Retinal pigment epithelial cell (primary cell): ENCODE measurements around the gene ARHGEF38.

ENCODE experiments used
- DNase-seq: peaks from one replicate; pipeline ENCODE4 v3.0.0-alpha.2; 2010; ENCODE audit warnings: low read depth
- H3K4me3 ChIP-seq: 2 replicates; pipeline ENCODE4 v1.5.1; 2011; ENCODE audit warnings: mild to moderate bottlenecking, low read length, control low read depth, moderate library complexity
- CTCF ChIP-seq: conservative IDR thresholded peaks from 2 replicates; pipeline ENCODE4 v1.5.1; 2011; ENCODE audit warnings: low read depth, low read length, control low read depth, inconsistent platforms

The ARHGEF38 gene

GRCh38 chr4:105556206-105556605, 3.8 kb downstream of the ARHGEF38 start:
- DNase-seq: no peak
- no peak overlapping the region for H3K4me3 ChIP-seq
- TF ChIP-seq CTCF: no peak

DNA sequence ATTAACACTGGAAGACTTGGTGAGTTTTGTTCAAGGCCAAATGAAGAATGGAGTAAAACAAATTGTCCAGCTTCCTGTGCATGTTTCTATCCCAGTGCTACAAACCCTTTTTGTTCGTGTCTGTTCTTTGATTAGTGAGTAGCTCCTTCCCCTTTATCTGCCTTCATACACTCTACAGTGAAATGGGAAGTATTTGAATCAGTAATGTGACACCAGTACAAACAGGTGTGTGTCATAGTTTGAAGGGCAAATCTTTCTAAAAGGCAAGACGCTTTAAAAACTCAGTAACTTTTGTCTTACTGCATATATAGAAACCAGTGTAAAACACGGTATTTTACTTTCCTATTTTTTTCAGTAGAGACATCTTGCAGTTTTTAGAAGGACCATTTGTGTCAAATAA, 5.9 kb downstream of the ARHGEF38 start:
- DNase-seq: no peak
- no peak for TF ChIP-seq CTCF
- H3K4me3 ChIP-seq: no peak overlapping the region

DNA sequence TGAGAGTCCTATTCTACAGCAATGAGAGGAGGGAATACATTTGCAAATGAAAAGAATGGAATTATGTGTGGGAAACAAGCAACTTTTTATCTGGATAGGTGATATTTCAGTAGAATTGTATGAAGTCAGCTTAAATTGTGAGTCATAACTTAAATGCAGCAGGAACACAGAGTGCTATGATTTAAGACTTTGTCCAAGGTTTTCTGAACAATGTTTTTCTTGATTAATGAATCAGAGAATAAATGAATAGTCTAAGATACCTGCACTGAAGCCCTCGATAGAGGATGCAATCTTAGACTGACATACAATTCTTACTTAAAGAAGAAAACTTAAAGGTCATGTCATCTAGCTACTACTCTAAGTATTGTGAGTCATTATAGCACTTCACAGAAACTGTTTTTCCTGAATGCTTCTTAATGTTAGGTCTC, 8.0 kb downstream of the ARHGEF38 start:
- no peak for DNase-seq
- no peak for TF ChIP-seq CTCF
- no peak overlapping the region for H3K4me3 ChIP-seq

- no peak overlapping the region for H3K4me3 ChIP-seq
- DNase-seq: no peak
- no peak for TF ChIP-seq CTCF
These were observed 10.9 kb downstream of the ARHGEF38 start for GRCh38 chr4:105563352-105563751.

- no peak for TF ChIP-seq CTCF
- H3K4me3 ChIP-seq: no peak overlapping the region
- no peak for DNase-seq
These were observed 16.2 kb downstream of the ARHGEF38 start for GRCh38 chr4:105568584-105568983.

DNA sequence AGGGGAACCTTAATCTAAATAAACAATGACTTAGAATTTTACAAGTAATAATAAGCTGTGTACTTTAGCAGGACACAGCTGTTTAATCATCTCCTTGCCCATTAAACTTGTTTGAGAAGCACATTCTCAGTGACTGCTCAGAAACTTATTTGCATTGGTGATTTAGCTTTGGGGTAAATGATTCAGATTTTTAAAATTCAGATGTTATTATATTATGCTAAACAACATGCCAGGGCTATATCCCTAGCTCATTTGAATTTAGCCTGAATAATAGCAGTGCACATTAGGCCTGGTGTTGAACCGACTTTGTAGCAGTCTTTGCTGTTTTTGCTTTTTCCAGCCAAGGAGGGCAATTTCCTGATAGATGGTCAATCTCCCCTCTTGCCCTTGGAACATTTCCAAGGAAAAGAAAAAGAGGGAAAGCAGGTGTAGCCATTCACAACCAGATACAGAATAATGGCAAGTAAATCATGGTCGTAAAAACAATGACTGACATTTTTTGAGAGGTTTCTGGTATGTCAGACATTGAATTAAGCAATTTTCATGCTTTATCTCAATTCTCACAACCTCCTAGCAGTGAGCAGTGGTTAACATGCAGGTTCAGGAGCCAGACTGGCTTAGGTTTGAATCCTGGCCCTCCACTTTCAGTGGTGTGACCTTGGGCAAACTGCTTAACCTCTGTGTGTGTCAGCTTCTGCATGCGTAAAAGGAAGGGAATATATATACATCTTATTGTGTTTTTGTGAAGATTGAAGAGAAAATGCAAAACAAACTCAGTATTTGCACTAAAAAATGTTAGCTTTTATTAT, 16.8 kb downstream of the ARHGEF38 start:
- TF ChIP-seq CTCF: no peak
- no peak overlapping the region for H3K4me3 ChIP-seq
- no peak for DNase-seq

DNA sequence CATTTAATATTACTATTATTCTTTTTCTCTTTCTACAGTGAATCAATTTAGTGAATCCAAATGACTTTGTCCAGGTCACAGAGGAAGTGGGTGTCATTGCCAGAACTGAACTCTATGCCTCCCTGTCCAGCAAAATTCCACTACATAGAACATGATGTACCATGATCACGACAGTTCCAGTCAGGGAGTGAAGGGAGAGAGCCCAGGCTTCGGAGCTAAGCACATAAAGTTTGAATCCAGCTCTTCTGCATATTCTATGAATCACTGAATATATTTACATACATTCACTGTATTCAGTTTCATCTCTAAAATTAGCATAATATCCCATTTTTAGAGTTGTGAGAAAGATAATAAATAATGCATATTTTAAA, 17.4 kb downstream of the ARHGEF38 start:
- no peak for TF ChIP-seq CTCF
- no peak for DNase-seq

More for the DNA sequence above, 17.4 kb downstream of the ARHGEF38 start:
- H3K4me3 ChIP-seq: no peak overlapping the region
